Keratinocyte (primary cell): Measurements from ENCODE around the gene BRF1. TPM values are rescaled to one million over a fixed set of nuclear protein-coding genes. Genes with fewer than 3 reads are reported as not detected.

Experiments used
- DNase-seq: peaks from one replicate; pipeline ENCODE4 v3.0.0-alpha.2; 2011; ENCODE audit warnings: low read depth, missing footprints, low spot score
- FAIRE-seq: peaks from 2 replicates; lab custom pipeline; 2011; peaks lifted over from hg19 to GRCh38; lab: Jason Lieb, UNC
- H2AFZ ChIP-seq: 2 replicates; pipeline ENCODE4 v1.6.0; 2012; ENCODE audit warnings: low read length, control low read depth, inconsistent platforms; ENCODE audit not compliant: control insufficient read depth
- H3K27ac ChIP-seq: 2 replicates; pipeline ENCODE4 v1.5.1; 2011; ENCODE audit warnings: low read length; ENCODE audit not compliant: control insufficient read depth, insufficient read depth
- H3K27me3 ChIP-seq: 3 replicates; pipeline ENCODE4 v1.6.0; 2011; ENCODE audit warnings: low read length; ENCODE audit not compliant: control insufficient read depth, insufficient read depth; ENCODE audit errors: extremely low read depth
- H3K36me3 ChIP-seq, 2 experiments: 2 replicates in 1 of 2; 3 replicates in 1 of 2; pipeline ENCODE4 v1.5.1; 2011; ENCODE audit warnings: low read length in 2 of 2, mild to moderate bottlenecking in 1 of 2; ENCODE audit not compliant: control insufficient read depth in 2 of 2, insufficient read depth in 2 of 2; ENCODE audit errors: extremely low read depth in 1 of 2
- H3K4me1 ChIP-seq: 3 replicates; pipeline ENCODE4 v1.5.1; 2011; ENCODE audit warnings: low read length; ENCODE audit not compliant: control insufficient read depth, insufficient read depth; ENCODE audit errors: extremely low read depth
- H3K4me2 ChIP-seq: 3 replicates; pipeline ENCODE4 v1.6.0; 2011; ENCODE audit warnings: low read depth, low read length; ENCODE audit not compliant: control insufficient read depth, insufficient read depth; ENCODE audit errors: extremely low read depth
- H3K4me3 ChIP-seq, 3 experiments: fragments of 200-600 bp in 1 of 3; sonication (generic) in 1 of 3; 2 replicates in 2 of 3; 3 replicates in 1 of 3; pipeline ENCODE4 v1.5.1; 2011 to 2016; ENCODE audit warnings: low read length in 3 of 3, mild to moderate bottlenecking in 3 of 3, control low read depth in 2 of 3, inconsistent platforms in 1 of 3, low read depth in 1 of 3, mixed read lengths in 1 of 3, mixed run types in 1 of 3, moderate library complexity in 1 of 3; ENCODE audit not compliant: control insufficient read depth in 2 of 3, insufficient read depth in 2 of 3; ENCODE audit errors: extremely low read depth in 1 of 3
- H3K79me2 ChIP-seq: 2 replicates; pipeline ENCODE4 v1.6.0; 2012; ENCODE audit warnings: low read length; ENCODE audit not compliant: control insufficient read depth, insufficient read depth
- H3K9ac ChIP-seq: 3 replicates; pipeline ENCODE4 v1.6.0; 2011; ENCODE audit warnings: low read length; ENCODE audit not compliant: control insufficient read depth, insufficient read depth; ENCODE audit errors: extremely low read depth
- H3K9me1 ChIP-seq: 3 replicates; pipeline ENCODE4 v1.6.0; 2011; ENCODE audit warnings: low read length; ENCODE audit not compliant: control insufficient read depth, insufficient read depth; ENCODE audit errors: extremely low read depth
- H3K9me3 ChIP-seq: 2 replicates; pipeline ENCODE4 v1.5.1; 2012; ENCODE audit warnings: low read depth, low read length; ENCODE audit not compliant: control insufficient read depth
- H4K20me1 ChIP-seq: 3 replicates; pipeline ENCODE4 v1.6.0; 2011; ENCODE audit warnings: low read length; ENCODE audit not compliant: control insufficient read depth, insufficient read depth; ENCODE audit errors: extremely low read depth
- EZH2 ChIP-seq: IDR thresholded peaks from one replicate; pipeline ENCODE4 v1.6.1; 2012; ENCODE audit warnings: inconsistent platforms, mild to moderate bottlenecking, low read length, moderate library complexity
- dilution Hi-C: fragments of 300-500 bp; cut with MboI; formaldehyde crosslinking; loops from one replicate; pipeline ENCODE4 v1.7.0; 2020; ENCODE audit warnings: low sequenced_read_pairs; ENCODE audit not compliant: extremely low pct_ligation_motif_present
- polyA plus RNA-seq, 5 experiments: library from polyadenylated mRNA; depleted of rRNA in 3 of 5; stranded (reverse) in 3 of 5; stranded (forward) in 1 of 5; unstranded in 1 of 5; fragments of >200 nt; gene quantifications; 1 replicate in 1 of 5; 2 replicates in 3 of 5; 3 replicates in 1 of 5; pipeline versions ENCODE4 v1.2.1 to v1.2.3, GENCODE V29; 2011 to 2012; ENCODE audit warnings: missing spikeins in 2 of 5, low read depth in 1 of 5, low replicate concordance in 1 of 5
- TF ChIP-seq, protein P1 (sequence below), 3 experiments: IDR thresholded peaks in 1 of 3; conservative IDR thresholded peaks in 1 of 3; optimal IDR thresholded peaks in 1 of 3; 2 replicates in 2 of 3; 3 replicates in 1 of 3; pipeline versions ENCODE3 to v1.5.1; 2011; ENCODE audit warnings: low read length in 3 of 3, mild to moderate bottlenecking in 3 of 3, moderate library complexity in 2 of 3, control low read depth in 1 of 3, inconsistent platforms in 1 of 3; ENCODE audit not compliant: insufficient read depth in 2 of 3; ENCODE audit errors: extremely low read depth in 1 of 3

BRF1 gene
- polyA plus RNA-seq, 1 donor (not counting 4 experiments of a cell fraction or from before 2014, with no cell fraction given), result 6.5 TPM

DNA sequence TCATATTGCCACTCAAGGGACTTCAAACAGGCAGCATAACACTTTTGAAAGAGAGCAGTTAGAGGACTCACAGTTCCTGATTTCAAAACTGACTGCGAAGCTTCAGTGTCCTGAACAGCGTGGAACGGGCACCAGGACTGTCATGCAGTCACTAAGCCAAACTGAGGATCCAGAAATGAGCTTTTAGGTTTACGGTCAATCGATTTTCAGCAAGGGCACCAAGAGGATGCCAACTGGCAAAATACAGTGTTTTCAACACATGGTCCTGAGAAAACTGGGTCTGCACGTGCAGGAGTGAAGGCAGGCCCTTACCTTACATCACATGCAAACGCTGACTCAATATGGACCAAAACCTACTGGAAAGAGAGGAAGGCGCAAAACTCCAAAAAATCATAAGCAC is 15.6 kb downstream of the BRF1 start:
- Histone ChIP-seq H3K4me1 (no peaks in the 10 kb centered on the region), H3K36me3 (peaks cover 0 to 6% of the 10 kb centered on the region in 2 experiments), H3K9me1 (no peaks in the 10 kb centered on the region), H3K4me3 (no peak overlapping the region), H3K27ac (no peak overlapping the region), H4K20me1 (peaks cover 10% of the 10 kb centered on the region), H3K9ac (no peak overlapping the region), H3K79me2 (peaks cover 35% of the 10 kb centered on the region), H3K4me2 (no peak overlapping the region), H3K27me3 (no peaks in the 10 kb centered on the region), H3K9me3 (no peaks in the 10 kb centered on the region), H2AFZ (no peak overlapping the region)
- FAIRE-seq (no peak), DNase-seq (no peak)
- dilution Hi-C loops, result no loop called here
- TF ChIP-seq, protein P1, sequence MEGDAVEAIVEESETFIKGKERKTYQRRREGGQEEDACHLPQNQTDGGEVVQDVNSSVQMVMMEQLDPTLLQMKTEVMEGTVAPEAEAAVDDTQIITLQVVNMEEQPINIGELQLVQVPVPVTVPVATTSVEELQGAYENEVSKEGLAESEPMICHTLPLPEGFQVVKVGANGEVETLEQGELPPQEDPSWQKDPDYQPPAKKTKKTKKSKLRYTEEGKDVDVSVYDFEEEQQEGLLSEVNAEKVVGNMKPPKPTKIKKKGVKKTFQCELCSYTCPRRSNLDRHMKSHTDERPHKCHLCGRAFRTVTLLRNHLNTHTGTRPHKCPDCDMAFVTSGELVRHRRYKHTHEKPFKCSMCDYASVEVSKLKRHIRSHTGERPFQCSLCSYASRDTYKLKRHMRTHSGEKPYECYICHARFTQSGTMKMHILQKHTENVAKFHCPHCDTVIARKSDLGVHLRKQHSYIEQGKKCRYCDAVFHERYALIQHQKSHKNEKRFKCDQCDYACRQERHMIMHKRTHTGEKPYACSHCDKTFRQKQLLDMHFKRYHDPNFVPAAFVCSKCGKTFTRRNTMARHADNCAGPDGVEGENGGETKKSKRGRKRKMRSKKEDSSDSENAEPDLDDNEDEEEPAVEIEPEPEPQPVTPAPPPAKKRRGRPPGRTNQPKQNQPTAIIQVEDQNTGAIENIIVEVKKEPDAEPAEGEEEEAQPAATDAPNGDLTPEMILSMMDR (optimal IDR thresholded peaks at IDR 0.05 in 1 of 3, IDR thresholded peaks at IDR 0.05 in 1 of 3, conservative IDR thresholded peaks at IDR 0.05 in 1 of 3; ENCODE audit: extremely low read depth in 1 of 3, insufficient read depth in 2 of 3, low read length in 3 of 3), result no peak
- no peak for TF ChIP-seq EZH2

DNA sequence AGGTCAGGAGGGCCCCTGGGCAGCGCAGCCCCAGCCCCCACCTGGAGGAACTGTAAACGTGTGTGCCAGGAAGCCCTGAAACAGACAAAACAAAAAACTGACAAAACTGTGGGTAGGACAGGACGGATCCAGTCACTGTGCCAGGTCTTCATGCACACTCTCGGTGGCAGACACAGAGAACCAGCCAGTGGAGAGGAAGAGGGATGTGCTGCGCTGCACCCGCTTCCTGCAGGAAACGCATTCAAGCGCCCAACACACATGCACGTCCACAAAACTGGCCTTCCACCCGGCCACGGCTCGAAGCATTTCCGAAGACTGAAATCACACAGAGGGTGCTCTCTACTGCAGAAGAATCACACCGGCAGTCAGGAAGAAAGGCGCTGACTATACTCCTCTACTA is 16.9 kb downstream of the BRF1 start:
- H3K79me2 ChIP-seq, result peaks cover 41% of the 10 kb centered on the region
- no peak for FAIRE-seq
- DNase-seq, result no peak
- TF ChIP-seq EZH2, result no peak
- TF ChIP-seq, protein P1 (optimal IDR thresholded peaks at IDR 0.05 in 1 of 3, IDR thresholded peaks at IDR 0.05 in 1 of 3, conservative IDR thresholded peaks at IDR 0.05 in 1 of 3; ENCODE audit: extremely low read depth in 1 of 3, insufficient read depth in 2 of 3, low read length in 3 of 3), result no peak
- no peak overlapping the region for H3K4me2 ChIP-seq
- no peaks in the 10 kb centered on the region for H3K27me3 ChIP-seq
- H3K36me3 ChIP-seq, result peaks cover 2 to 6% of the 10 kb centered on the region in 2 experiments
- no peak overlapping the region for H3K9ac ChIP-seq
- no peaks in the 10 kb centered on the region for H3K9me3 ChIP-seq
- no peak overlapping the region for H2AFZ ChIP-seq
- no peak overlapping the region for H3K27ac ChIP-seq
- H4K20me1 ChIP-seq, result peaks cover 10% of the 10 kb centered on the region
- dilution Hi-C loops, result no loop called here
- no peak overlapping the region for H3K4me3 ChIP-seq
- H3K4me1 ChIP-seq, result no peaks in the 10 kb centered on the region
- H3K9me1 ChIP-seq, result no peaks in the 10 kb centered on the region
